Stomach (tissue), 4 donors: ENCODE data around the gene MEGF9.
"Not testable (repeated sequence)": the region's sequence is repeated elsewhere in the genome, so short reads cannot be mapped to it uniquely, and the experiment has no call there.

Experiments used
- CTCF ChIP-seq, 7 experiments: fragments of 450-650 bp in 4 of 7; fragments of 200-600 bp in 3 of 7; sonication (generic) in 3 of 7; IDR thresholded peaks; one replicate each; pipeline ENCODE4 v1.5.1; 2016 to 2019; ENCODE audit warnings: antibody characterized with exemption in 7 of 7, control low read depth in 2 of 7, mild to moderate bottlenecking in 1 of 7
- EP300 ChIP-seq: sonication (generic); formaldehyde crosslinking; IDR thresholded peaks from one replicate; pipeline ENCODE4 v1.6.1; 2017; ENCODE audit warnings: antibody characterized with exemption
- POLR2A ChIP-seq, 4 donors: fragments of 450-650 bp; IDR thresholded peaks; one replicate each; pipeline ENCODE4 v1.6.1; 2016; ENCODE audit warnings: antibody characterized with exemption in 4 of 4, control low read depth in 2 of 4, mild to moderate bottlenecking in 1 of 4, moderate library complexity in 1 of 4
- POLR2AphosphoS5 ChIP-seq, 3 donors: sonication (generic); formaldehyde crosslinking; IDR thresholded peaks; one replicate each; pipeline ENCODE4 v1.6.1; 2016; ENCODE audit warnings: antibody characterized with exemption in 3 of 3

GRCh38 chr9:120640874-120641273 lies 73.4 kb downstream of the MEGF9 start:
- TF ChIP-seq CTCF (IDR thresholded peaks at IDR 0.05); POLR2A (IDR thresholded peaks at IDR 0.05); POLR2AphosphoS5 (IDR thresholded peaks at IDR 0.05); EP300: not testable (repeated sequence)
